Dedifferentiated amniotic fluid mesenchymal stem cell (primary cell): ENCODE data around the gene PCMT1.
"Not testable (repeated sequence)": the region's sequence is repeated elsewhere in the genome, so short reads cannot be mapped to it uniquely, and the experiment has no call there.

Source experiments
- DNase-seq: peaks from one replicate; pipeline ENCODE4 v3.0.0-alpha.2; 2016; ENCODE audit errors: extremely low spot score

Gene PCMT1

GRCh38 chr6:149750136-149750609 lies 632 bp downstream of the PCMT1 start:
- peak; percentile 22 for DNase-seq

DNA sequence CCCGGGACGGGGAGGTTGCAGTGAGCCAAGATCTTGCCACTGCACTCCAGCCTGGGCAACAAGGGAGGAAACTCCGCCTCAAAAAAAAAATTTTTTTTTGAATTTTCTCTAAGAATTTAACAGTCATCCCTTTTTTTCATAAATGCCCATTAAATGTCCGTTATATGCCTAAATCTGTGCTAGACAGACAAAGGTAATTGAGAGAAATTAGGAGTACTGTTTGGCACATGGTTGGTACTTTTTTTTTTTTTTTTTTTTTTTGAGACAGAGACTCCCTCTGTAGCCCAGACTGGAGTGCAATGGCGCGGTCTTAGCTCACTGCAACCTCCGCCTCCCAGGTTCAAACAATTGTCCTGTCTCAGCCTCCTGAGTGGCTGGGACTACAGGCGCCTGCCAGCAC lies 1.7 kb downstream of the PCMT1 start:
- no peak for DNase-seq

- peak; percentile 7 for DNase-seq
These were observed 2.4 kb downstream of the PCMT1 start for GRCh38 chr6:149751920-149752319.

DNA sequence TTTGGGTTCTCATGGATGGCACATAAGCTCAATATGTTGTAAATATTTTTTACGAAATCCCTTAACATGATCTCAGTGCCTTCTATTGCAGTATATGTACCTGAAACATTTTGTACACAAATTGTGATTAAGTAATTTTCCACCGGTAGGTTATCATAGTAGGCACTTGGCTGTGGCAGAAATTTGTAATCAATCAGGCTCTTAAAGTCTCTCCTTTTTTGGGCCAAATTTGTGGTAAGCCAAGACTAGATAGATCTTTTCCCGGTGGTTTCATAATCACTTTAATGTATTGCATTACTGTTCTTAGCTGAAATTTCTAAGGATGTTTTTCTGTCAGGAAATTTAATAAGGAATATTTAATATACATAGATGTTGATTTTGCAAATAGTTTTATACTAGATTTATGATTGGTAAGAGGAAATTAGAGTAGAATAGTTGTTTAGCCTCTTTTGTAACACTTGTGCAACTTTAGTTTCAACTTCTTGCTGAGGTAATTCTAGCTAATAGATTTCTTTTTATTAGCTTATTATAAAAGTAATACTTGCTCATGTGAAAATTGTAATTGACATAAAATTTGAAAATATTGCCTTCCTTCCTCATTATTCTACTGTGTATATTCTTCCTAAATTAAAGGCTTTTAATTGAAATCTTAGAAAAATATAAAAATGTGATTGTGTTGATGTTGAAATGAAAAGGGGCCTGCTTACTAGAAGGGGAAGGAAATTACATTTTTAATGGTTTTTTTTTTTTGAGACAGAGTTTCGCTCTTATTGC lies 3.2 kb downstream of the PCMT1 start:
- DNase-seq = peak; percentile 14

GRCh38 chr6:149753374-149753637 lies 3.8 kb downstream of the PCMT1 start:
- not testable (repeated sequence) for DNase-seq

DNA sequence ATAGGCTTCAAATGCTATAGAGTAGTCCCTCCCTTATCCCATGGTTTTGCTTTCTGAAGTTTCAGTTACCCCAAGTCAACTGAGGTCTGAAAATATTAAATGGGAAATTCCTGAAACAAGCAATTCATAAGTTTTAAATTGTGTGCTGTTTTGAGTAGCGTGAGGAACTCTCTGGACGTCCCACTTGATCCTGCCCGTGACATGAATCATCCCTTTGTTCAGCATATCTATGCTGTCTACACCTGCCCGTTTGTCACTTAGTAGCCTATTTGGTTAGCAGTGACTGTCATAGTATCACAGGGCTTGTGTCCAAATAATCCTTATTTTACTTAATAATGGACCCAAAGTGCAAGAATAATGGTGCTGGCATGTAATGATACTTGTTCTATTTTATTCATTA lies 5.0 kb downstream of the PCMT1 start:
- no peak for DNase-seq

DNA sequence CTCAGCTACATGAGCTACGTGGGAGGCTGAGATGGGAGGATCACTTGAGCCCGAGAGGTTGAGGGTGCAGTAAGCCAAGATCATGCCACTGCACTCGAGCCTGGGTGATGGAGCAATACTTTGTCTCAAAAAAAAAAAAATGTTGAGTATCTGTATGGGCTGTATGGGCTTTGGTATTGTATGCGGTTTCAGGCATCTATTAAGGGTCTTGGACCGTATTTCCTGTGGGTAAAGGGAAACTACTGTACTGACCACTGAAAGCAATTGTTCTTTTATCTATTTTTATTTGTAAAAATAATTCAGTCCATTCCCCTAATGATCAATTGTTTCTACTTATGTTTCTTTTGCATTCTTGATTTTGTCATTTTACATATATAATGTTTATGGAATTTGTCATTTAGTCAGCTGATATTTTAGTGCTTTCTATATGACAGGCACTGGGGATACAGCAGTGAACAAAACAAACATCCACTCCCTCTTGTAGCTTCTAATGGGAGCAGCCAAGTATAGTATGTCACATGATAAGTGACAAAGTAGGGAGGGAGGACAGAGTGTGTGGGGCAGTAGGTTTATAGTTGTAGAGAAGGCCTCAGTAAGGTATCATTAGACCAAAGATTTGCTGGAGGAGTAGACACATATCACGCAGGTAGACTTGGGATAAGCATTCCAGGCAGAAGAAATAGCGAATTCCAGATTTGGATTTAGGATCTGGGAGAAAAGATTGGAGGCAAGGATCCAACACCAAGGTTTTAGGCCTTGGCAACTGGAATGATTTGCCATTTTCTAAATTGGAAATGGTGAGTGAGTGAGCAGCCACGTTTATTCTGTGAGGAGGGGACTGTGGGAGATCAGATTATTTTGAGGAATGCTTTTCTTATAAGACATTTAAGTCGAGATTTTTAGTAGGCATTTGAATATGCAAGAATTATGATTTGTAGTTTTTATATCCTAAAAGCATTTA lies 6.0 kb downstream of the PCMT1 start:
- DNase-seq = peak; percentile 8

GRCh38 chr6:149756261-149756636 lies 6.7 kb downstream of the PCMT1 start:
- no peak for DNase-seq

- no peak for DNase-seq
These were observed 11.9 kb downstream of the PCMT1 start for GRCh38 chr6:149761438-149761837.

GRCh38 chr6:149763866-149764265 lies 14.3 kb downstream of the PCMT1 start:
- DNase-seq = peak; percentile 14

DNA sequence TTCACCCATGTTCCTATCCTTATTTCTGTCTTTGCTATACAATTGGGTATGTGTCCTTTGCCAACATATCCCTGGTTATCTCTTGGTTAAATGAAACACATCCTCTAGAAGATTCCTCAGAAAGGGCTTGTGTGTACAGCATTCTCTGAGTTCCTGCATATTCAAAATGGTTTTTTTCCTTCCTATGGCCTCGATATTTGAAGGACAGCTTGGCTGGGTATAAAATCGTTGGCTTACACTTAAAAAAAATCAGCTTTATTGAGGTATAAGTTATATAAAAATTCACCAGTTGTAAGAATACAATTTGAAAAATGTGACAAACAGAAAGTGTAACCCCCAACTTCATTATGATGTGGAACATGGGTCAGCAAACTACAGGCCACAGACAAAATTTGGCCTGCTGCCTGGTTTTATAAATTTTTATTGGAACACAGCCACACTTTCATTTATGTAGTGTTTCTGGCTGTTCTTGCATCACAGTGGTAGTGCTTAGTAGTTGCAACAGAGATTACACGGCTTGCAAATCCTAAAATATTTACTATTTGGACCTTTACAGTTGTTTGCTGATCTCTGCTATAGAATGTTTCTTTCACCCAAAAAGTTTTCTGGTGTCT lies 16.7 kb downstream of the PCMT1 start:
- DNase-seq = peak; percentile 50

GRCh38 chr6:149769676-149770075 lies 20.1 kb downstream of the PCMT1 start:
- DNase-seq = no peak

GRCh38 chr6:149771185-149771584 lies 21.6 kb downstream of the PCMT1 start:
- DNase-seq = no peak

DNA sequence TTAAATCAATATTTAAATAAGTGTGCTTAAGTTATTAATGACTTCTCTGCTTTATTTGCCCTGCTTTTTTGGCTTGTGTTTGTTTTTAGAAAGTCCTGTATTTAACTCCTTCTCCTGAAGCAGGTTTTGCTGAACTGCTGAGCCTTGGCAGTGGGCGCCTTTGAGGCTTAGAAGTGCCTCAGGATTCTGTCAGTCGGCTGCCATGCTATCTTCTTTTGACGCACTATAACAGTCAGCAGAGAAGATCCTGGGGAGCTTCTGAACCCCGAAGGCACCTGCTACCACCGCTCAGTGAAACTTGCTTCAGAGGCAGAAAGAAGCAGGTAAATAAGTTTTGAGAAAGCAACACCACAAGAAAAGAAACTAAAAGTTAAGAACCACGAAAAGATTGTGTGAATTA lies 22.4 kb downstream of the PCMT1 start:
- DNase-seq = no peak

DNA sequence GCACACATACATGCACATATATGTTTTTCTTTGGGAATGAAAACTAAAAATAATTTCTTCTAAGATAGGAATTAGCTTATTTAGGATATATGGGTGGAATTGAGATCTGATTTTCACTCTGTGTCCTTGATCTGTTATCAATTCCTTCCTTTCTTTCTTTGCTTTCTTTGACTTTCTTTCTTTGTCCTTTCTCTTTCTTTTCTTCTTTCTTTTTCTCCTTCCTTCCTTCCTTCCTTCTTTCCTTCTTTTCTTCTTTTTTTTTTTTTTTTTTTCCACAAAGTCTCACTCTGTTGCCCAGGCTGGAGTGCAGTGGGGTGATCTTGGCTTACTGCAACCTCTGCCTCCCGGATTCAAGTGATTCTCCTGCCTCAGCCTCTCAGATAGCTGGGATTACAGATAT lies 28.1 kb downstream of the PCMT1 start:
- no peak for DNase-seq

- DNase-seq = no peak
These were observed 30.1 kb downstream of the PCMT1 start for GRCh38 chr6:149779644-149779963.

GRCh38 chr6:149781715-149782114 lies 32.2 kb downstream of the PCMT1 start:
- no peak for DNase-seq

GRCh38 chr6:149782337-149782736 lies 32.8 kb downstream of the PCMT1 start:
- no peak for DNase-seq

GRCh38 chr6:149783551-149783950 lies 34.0 kb downstream of the PCMT1 start:
- no peak for DNase-seq

DNA sequence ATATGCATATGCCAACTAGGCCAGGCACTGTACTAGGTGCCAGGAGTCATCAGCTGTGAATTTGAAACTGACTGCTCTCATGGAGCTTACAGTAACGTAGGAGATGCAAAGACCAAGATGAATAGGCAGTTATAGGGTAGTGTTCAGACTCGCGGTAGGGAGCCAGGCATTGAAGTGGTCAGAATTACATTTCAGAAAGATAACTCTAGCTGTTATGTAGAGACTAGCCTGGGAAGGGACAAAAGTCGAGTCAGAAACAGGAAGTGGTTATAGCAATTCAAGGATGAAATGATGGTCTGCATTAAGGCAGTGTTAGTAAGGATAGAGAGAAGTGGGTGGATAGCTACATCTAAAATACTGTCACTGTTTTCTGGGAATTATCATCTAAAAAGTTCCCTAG lies 56.6 kb downstream of the PCMT1 start:
- no peak for DNase-seq

DNA sequence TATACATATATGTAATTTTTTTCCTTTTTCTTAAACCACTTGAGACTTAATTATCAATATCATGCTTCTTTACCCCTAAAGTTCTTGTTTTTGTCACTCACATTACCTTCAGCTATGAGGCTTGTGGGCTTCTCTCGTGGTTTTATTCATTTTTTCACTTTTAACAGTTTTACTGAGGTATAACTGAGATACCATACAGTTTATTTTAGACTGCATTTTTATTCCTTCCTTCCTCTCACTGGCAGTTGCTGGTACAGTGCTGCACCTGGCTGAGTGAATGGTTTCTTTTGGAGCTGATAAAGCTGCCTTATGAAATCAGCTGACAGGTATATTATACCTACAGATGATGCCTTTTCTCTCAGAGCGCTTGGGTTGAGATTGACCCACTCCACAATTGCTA lies 60.3 kb downstream of the PCMT1 start:
- DNase-seq = no peak

DNA sequence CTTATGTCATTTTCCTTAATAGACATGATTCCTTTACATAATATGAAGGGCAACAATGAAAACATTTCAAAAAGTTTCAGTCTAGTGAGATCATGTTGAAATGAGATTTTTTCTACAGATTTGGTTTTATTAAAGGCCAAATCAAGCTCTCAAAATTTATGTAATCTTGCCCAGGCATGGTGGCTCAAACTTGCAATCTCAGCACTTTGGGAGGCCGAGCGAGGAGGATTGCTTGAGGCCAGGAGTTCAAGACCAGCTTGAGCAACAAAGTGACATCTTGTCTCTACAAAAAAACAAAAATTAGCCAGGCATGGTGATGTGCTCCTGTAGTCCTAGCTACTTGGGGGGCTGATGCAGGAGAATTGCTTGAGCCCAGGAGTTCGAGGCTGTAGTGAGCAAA lies 63.8 kb downstream of the PCMT1 start:
- DNase-seq = no peak

- no peak for DNase-seq
These were observed 66.2 kb downstream of the PCMT1 start for GRCh38 chr6:149815788-149816187.
